Natural killer cell (primary cell): ENCODE data around the gene SUMF1. TPM values are rescaled to one million over a fixed set of nuclear protein-coding genes. Genes with fewer than 3 reads are reported as not detected.

Source experiments
- ATAC-seq, 3 donors: fragments of 150-1000 bp in 2 of 3; fragments of 200-7000 bp in 1 of 3; cut with Tn5 transposase; 1 replicate in 1 of 3; 2 replicates in 2 of 3; pipeline ENCODE4 v1.10.0; 2021; ENCODE audit warnings: mild to moderate bottlenecking in 2 of 3, moderate library complexity in 2 of 3
- DNase-seq, 2 donors: peaks; one replicate each; pipeline versions ENCODE4 v3.0.0 to v3.0.0-alpha.2; 2013 to 2021; ENCODE audit warnings: mixed read lengths in 1 of 2
- H3K27ac ChIP-seq: one replicate; pipeline ENCODE4 v1.5.1; 2013; ENCODE audit warnings: mild to moderate bottlenecking, low read length
- H3K27me3 ChIP-seq: one replicate; pipeline ENCODE4 v1.6.1; 2013; ENCODE audit warnings: low read length; ENCODE audit not compliant: control insufficient read depth, insufficient read depth
- H3K36me3 ChIP-seq: one replicate; pipeline ENCODE4 v1.6.1; 2013; ENCODE audit warnings: low read length; ENCODE audit not compliant: control insufficient read depth, insufficient read depth
- H3K4me1 ChIP-seq: one replicate; pipeline ENCODE4 v1.6.1; 2013; ENCODE audit warnings: low read length; ENCODE audit not compliant: control insufficient read depth, insufficient read depth
- H3K4me3 ChIP-seq: one replicate; pipeline ENCODE4 v1.5.1; 2013; ENCODE audit warnings: low read length
- H3K9me3 ChIP-seq: one replicate; pipeline ENCODE4 v1.6.1; 2013; ENCODE audit warnings: low read length; ENCODE audit not compliant: control insufficient read depth, insufficient read depth
- H3K27ac Mint-ChIP-seq, 2 donors: one replicate each; pipeline ENCODE4 v1.8.0; 2022; ENCODE audit warnings: mild to moderate bottlenecking in 2 of 2, mixed read lengths in 2 of 2, moderate library complexity in 1 of 2
- H3K27me3 Mint-ChIP-seq, 2 donors: one replicate each; pipeline ENCODE4 v1.8.0; 2022; ENCODE audit warnings: low read depth in 2 of 2, mixed read lengths in 2 of 2
- H3K36me3 Mint-ChIP-seq: one replicate; pipeline ENCODE4 v1.8.0; 2022; ENCODE audit warnings: mixed read lengths
- H3K4me1 Mint-ChIP-seq, 2 donors: one replicate each; pipeline ENCODE4 v1.8.0; 2022; ENCODE audit warnings: mixed read lengths in 2 of 2
- H3K4me3 Mint-ChIP-seq: one replicate; pipeline ENCODE4 v1.8.0; 2022; ENCODE audit warnings: mild to moderate bottlenecking, moderate library complexity, mixed read lengths
- H3K9me3 Mint-ChIP-seq, 2 donors: one replicate each; pipeline ENCODE4 v1.8.0; 2022; ENCODE audit warnings: mixed read lengths in 2 of 2
- CTCF ChIP-seq: fragments of 200-600 bp; IDR thresholded peaks from one replicate; pipeline ENCODE4 v1.8.0; 2022; ENCODE audit warnings: antibody characterized with exemption
- WGBS: methylation state at CpG from one replicate; pipeline ENCODE4 v1.1.7; 2013; ENCODE audit warnings: missing lambda C conversion rate; ENCODE audit not compliant: insufficient coverage; 5-methylcytosine and 5-hydroxymethylcytosine counted together
- intact Hi-C: fragments of 100-400 bp; cut with micrococcal nuclease; formaldehyde crosslinking; loops from one replicate; pipeline ENCODE4 v1.14.2; 2022
- total RNA-seq, 4 donors: library from RNA; stranded (reverse); fragments of 120-200 nt in 1 of 4; gene quantifications; one replicate each; pipeline versions ENCODE4 v1.2.3 to v1.2.4, GENCODE V29; 2013 to 2022

Gene SUMF1
- total RNA-seq, 3 donors from 2014 or later (not counting 1 experiment from before 2014, with no cell fraction given) = 16.3 to 19.8 (median 19.3) TPM

- no peaks in the 10 kb centered on the region for H3K27me3 ChIP-seq
- H3K9me3 ChIP-seq = no peaks in the 10 kb centered on the region
- ATAC-seq (no peak), DNase-seq (no peak)
- no peak overlapping the region for H3K27ac Mint-ChIP-seq
- peaks cover 3% of the 10 kb centered on the region for H3K36me3 ChIP-seq
- H3K4me3 Mint-ChIP-seq = no peak overlapping the region
- intact Hi-C loops = no loop called here
- no peak overlapping the region for H3K4me3 ChIP-seq
- no peak overlapping the region for H3K27ac ChIP-seq
- no peaks in the 10 kb centered on the region for H3K36me3 Mint-ChIP-seq
- 84% methylated on average over 5 of the region's 5 CpGs for WGBS
- no peak for TF ChIP-seq CTCF
- peaks cover 16 to 24% of the 10 kb centered on the region in 2 donors for H3K4me1 Mint-ChIP-seq
- H3K4me1 ChIP-seq = peaks cover 14% of the 10 kb centered on the region
- no peaks in the 10 kb centered on the region for H3K27me3 Mint-ChIP-seq
- no peaks in the 10 kb centered on the region for H3K9me3 Mint-ChIP-seq
Observed at GRCh38 chr3:4514321-4514720, 47.3 kb upstream of the SUMF1 start.

GRCh38 chr3:4512895-4513616 lies 46.0 kb upstream of the SUMF1 start:
- no peak overlapping the region for H3K4me3 ChIP-seq
- intact Hi-C loops = no loop called here
- Mint-ChIP-seq H3K27ac (no peak overlapping the region), H3K4me3 (no peak overlapping the region), H3K9me3 (no peaks in the 10 kb centered on the region), H3K36me3 (no peaks in the 10 kb centered on the region), H3K27me3 (no peaks in the 10 kb centered on the region), H3K4me1 (peaks cover 13% of the 10 kb centered on the region in 2 donors)
- no peak for TF ChIP-seq CTCF
- peaks cover 3% of the 10 kb centered on the region for H3K4me1 ChIP-seq
- peak in 1 of 2 donors; percentile 16 for DNase-seq
- no peak overlapping the region for H3K27ac ChIP-seq
- H3K9me3 ChIP-seq = no peaks in the 10 kb centered on the region
- peaks cover 3% of the 10 kb centered on the region for H3K36me3 ChIP-seq
- no peak for ATAC-seq
- WGBS = 70% methylated on average over 14 of the region's 15 CpGs
- no peaks in the 10 kb centered on the region for H3K27me3 ChIP-seq

GRCh38 chr3:4511491-4512262 lies 44.6 kb upstream of the SUMF1 start:
- H3K27ac Mint-ChIP-seq = no peak overlapping the region
- no peaks in the 10 kb centered on the region for H3K36me3 Mint-ChIP-seq
- H3K4me1 ChIP-seq = peaks cover 4% of the 10 kb centered on the region

More at GRCh38 chr3:4511491-4512262, 44.6 kb upstream of the SUMF1 start:
- H3K9me3 ChIP-seq = no peaks in the 10 kb centered on the region
- no peak overlapping the region for H3K4me3 ChIP-seq
- WGBS = 80% methylated on average over 7 of the region's 7 CpGs
- intact Hi-C loops = no loop called here
- H3K36me3 ChIP-seq = peaks cover 3% of the 10 kb centered on the region
- ATAC-seq (no peak), DNase-seq (no peak)
- Mint-ChIP-seq H3K4me1 (peaks cover 20 to 21% of the 10 kb centered on the region in 2 donors), H3K27me3 (no peaks in the 10 kb centered on the region), H3K9me3 (no peaks in the 10 kb centered on the region), H3K4me3 (no peak overlapping the region)
- H3K27me3 ChIP-seq = no peaks in the 10 kb centered on the region
- TF ChIP-seq CTCF = no peak
- H3K27ac ChIP-seq = no peak overlapping the region
